GM12874 (cell line): ENCODE measurements around the gene EMC6.

ENCODE experiments used
- CTCF ChIP-seq: IDR thresholded peaks from 2 replicates; pipeline ENCODE4 v1.5.1; 2011; ENCODE audit warnings: low read depth, mild to moderate bottlenecking, control low read depth, low read length, moderate library complexity; ENCODE audit not compliant: insufficient read depth

The EMC6 gene

DNA sequence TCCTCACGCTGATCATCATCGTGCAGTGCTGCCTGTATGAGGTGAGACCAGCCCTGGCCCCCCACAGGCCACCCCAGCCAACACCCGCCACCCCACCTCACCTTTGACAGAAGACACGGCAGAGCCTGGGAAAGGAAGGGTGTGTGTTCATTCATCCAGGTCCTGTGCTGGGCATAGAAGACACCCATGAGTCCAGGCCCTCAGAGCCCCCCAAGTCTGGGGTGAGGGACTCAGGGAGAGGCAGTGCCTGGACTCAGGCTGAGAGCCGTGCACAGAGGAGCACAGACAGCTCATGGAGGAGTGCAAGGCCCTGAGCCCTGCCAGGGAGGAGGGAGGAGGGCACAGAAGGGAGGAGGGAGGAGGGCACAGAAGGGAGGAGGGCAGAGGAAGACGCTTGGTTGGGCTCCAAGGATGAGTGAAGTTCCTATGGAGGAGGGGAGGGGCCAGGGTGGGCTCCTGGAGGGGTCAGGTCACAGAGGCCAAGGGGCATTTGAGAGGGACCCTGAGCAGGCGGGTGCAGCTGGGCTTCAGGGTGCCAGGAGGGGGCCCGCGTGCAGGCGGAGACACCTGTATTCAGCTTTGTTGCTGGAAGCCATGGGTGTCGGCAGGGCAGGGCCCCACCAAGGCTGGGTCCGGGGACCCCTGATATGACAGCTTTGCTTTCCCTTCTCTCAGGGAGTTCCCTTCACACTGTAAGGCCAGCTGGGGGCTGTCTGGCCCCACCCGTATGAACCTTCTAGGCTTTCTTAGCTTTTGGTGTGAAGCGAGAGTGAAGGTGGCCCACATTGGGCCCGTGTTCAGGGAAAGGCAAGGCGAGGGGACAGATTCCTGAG is 11.6 kb upstream of the EMC6 start:
- TF ChIP-seq CTCF: no peak

- TF ChIP-seq CTCF: no peak
These were observed 11.1 kb upstream of the EMC6 start for GRCh38 chr17:3657588-3657869.

- TF ChIP-seq CTCF: no peak
These were observed 10.5 kb upstream of the EMC6 start for GRCh38 chr17:3657874-3658783.

- TF ChIP-seq CTCF: no peak
These were observed 9.7 kb upstream of the EMC6 start for GRCh38 chr17:3658784-3659449.

- no peak for TF ChIP-seq CTCF
These were observed 9.0 kb upstream of the EMC6 start for GRCh38 chr17:3659541-3660111.

DNA sequence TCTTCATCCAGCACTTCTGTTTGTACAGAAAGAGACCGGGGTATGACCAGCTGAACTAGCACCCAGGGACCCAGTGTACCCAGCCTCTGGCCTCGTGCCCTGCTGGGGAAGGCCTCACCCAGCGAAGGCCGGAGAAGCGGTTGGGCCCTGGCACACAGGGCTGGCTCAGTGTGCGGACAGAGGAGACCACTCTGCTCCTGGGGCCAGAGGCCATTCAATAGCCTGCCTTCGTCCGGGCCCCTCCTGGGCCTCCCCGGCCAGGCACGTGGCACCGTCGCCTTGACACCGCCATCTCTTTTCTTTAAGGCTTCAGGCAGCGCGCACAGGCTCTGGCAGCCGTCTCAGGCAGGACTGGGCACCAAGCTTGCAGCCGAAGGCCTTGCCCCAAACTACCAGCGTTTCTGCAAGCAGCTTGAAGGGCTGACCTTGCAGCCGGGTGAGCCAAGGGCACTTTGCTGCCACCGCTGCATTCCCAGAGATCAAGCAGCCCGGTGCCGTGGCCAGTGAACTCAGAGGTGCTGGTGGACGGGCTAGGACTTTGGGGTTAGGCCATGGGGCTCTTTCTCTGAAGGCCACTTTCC is 8.2 kb upstream of the EMC6 start:
- no peak for TF ChIP-seq CTCF
